Panc1 (cell line): ENCODE measurements around the gene FGGY.

Experiments used
- CTCF ChIP-seq: fragments of 450-650 bp; IDR thresholded peaks from 2 replicates; pipeline ENCODE4 v1.5.1; 2017; ENCODE audit warnings: mild to moderate bottlenecking
- POLR2AphosphoS5 ChIP-seq: IDR thresholded peaks from 2 replicates; pipeline ENCODE4 v1.6.1; 2012; ENCODE audit warnings: mild to moderate bottlenecking, low read depth, low read length, moderate library complexity
- REST ChIP-seq, 2 experiments: IDR thresholded peaks; 2 replicates each; pipeline ENCODE4 v1.6.1; 2011 to 2012; ENCODE audit warnings: low read depth in 2 of 2, control low read depth in 1 of 2, low read length in 1 of 2, mild to moderate bottlenecking in 1 of 2, moderate library complexity in 1 of 2; ENCODE audit not compliant: insufficient read depth in 1 of 2
- SIN3A ChIP-seq: IDR thresholded peaks from 2 replicates; pipeline ENCODE4 v1.6.1; 2012; ENCODE audit warnings: low read depth, mild to moderate bottlenecking, low read length, moderate library complexity, borderline replicate concordance; ENCODE audit not compliant: insufficient read depth
- TCF7L2 ChIP-seq: IDR thresholded peaks from 2 replicates; pipeline ENCODE4 v1.6.1; 2011; ENCODE audit warnings: mild to moderate bottlenecking, low read depth, low read length, inconsistent platforms

- TF ChIP-seq SIN3A (no peak), CTCF (no peak), POLR2AphosphoS5 (no peak), REST (IDR thresholded peaks at IDR 0.05; ENCODE audit: insufficient read depth in 1 of 2, low read depth in 2 of 2, low read length in 1 of 2) (no peak), TCF7L2 (no peak)
These were observed 46.6 kb downstream of the FGGY start for GRCh38 chr1:59343576-59343840.
